ENCODE measurements around the gene MET. TPM values are rescaled to one million over a fixed set of nuclear protein-coding genes. Genes with fewer than 3 reads are reported as not detected.

Gene MET
- total and polyA plus RNA-seq, 2 donors from 2014 or later, result 13.4 to 225 TPM

- Histone ChIP-seq H3K27ac (ENCODE audit: low read depth in 2 of 2, low read length in 2 of 2) (no peak overlapping the region), H3K4me3 (ENCODE audit: low read length in 3 of 3) (no peak overlapping the region), H3K9ac (ENCODE audit: low read length in 3 of 3) (no peak overlapping the region), H3K9me3 (ENCODE audit: control insufficient read depth in 2 of 3, insufficient read depth in 1 of 3, low read length in 3 of 3) (no peaks in the 10 kb centered on the region), H3K4me1 (ENCODE audit: control insufficient read depth in 2 of 3, insufficient read depth in 2 of 3, low read depth in 1 of 3, low read length in 3 of 3) (peaks cover 0 to 27% (median 11%) of the 10 kb centered on the region in 3 donors), H3K36me3 (ENCODE audit: control insufficient read depth in 2 of 3, insufficient read depth in 3 of 3, low read length in 3 of 3) (peaks cover 0 to 4% (median 0%) of the 10 kb centered on the region in 3 donors), H3K27me3 (ENCODE audit: control insufficient read depth, insufficient read depth, low read length) (no peaks in the 10 kb centered on the region)
- no peak for TF ChIP-seq CTCF (IDR thresholded peaks at IDR 0.05; ENCODE audit: borderline replicate concordance, extremely low read depth, insufficient read depth)
- FAIRE-seq (no peak), DNase-seq (no peak)
- intact Hi-C loops (cut with DNase I), result no loop called here
Measured at GRCh38 chr7:116740231-116740630, 68.2 kb downstream of the MET start.

GRCh38 chr7:116740755-116741462 lies 68.9 kb downstream of the MET start:
- H3K4me3 ChIP-seq (ENCODE audit: low read length in 3 of 3), result no peak overlapping the region
- H3K9me3 ChIP-seq (ENCODE audit: control insufficient read depth in 2 of 3, insufficient read depth in 1 of 3, low read length in 3 of 3), result no peaks in the 10 kb centered on the region
- H3K27me3 ChIP-seq (ENCODE audit: control insufficient read depth, insufficient read depth, low read length), result no peaks in the 10 kb centered on the region
- H3K27ac ChIP-seq (ENCODE audit: low read depth in 2 of 2, low read length in 2 of 2), result peak overlapping the region; percentile 13 to 52
- FAIRE-seq, result no peak
- intact Hi-C loops (cut with DNase I), result no loop called here
- TF ChIP-seq CTCF (IDR thresholded peaks at IDR 0.05; ENCODE audit: borderline replicate concordance, extremely low read depth, insufficient read depth), result no peak
- H3K4me1 ChIP-seq (ENCODE audit: control insufficient read depth in 2 of 3, insufficient read depth in 2 of 3, low read depth in 1 of 3, low read length in 3 of 3), result peaks cover 0 to 25% (median 11%) of the 10 kb centered on the region in 3 donors
- peaks cover 0 to 4% (median 0%) of the 10 kb centered on the region in 3 donors for H3K36me3 ChIP-seq (ENCODE audit: control insufficient read depth in 2 of 3, insufficient read depth in 3 of 3, low read length in 3 of 3)
- no peak for DNase-seq
- no peak overlapping the region for H3K9ac ChIP-seq (ENCODE audit: low read length in 3 of 3)

- Histone ChIP-seq H3K4me3 (ENCODE audit: low read length in 3 of 3) (no peak overlapping the region), H3K27ac (ENCODE audit: low read depth in 2 of 2, low read length in 2 of 2) (peak overlapping the region; percentile 13 to 54), H3K9ac (ENCODE audit: low read length in 3 of 3) (no peak overlapping the region), H3K27me3 (ENCODE audit: control insufficient read depth, insufficient read depth, low read length) (no peaks in the 10 kb centered on the region), H3K9me3 (ENCODE audit: control insufficient read depth in 2 of 3, insufficient read depth in 1 of 3, low read length in 3 of 3) (no peaks in the 10 kb centered on the region), H3K36me3 (ENCODE audit: control insufficient read depth in 2 of 3, insufficient read depth in 3 of 3, low read length in 3 of 3) (peaks cover 0 to 4% (median 0%) of the 10 kb centered on the region in 3 donors), H3K4me1 (ENCODE audit: control insufficient read depth in 2 of 3, insufficient read depth in 2 of 3, low read depth in 1 of 3, low read length in 3 of 3) (peaks cover 0 to 23% (median 11%) of the 10 kb centered on the region in 3 donors)
- FAIRE-seq (no peak), DNase-seq (peak in 1 of 5 donors; percentile 40)
- intact Hi-C loops (cut with DNase I), result no loop called here
- TF ChIP-seq CTCF (IDR thresholded peaks at IDR 0.05; ENCODE audit: borderline replicate concordance, extremely low read depth, insufficient read depth), result no peak
Measured at GRCh38 chr7:116741625-116742316, 69.8 kb downstream of the MET start.
